ENCODE results near the gene RARB. TPM values are rescaled to one million over a fixed set of nuclear protein-coding genes. Genes with fewer than 3 reads are reported as not detected.

RARB gene
- total and polyA plus RNA-seq, 9 of the 15 experiments (the other 6 are each of a cell fraction or from before 2014, with no cell fraction given), result 0.15 to 1.3 (median 0.27) TPM

DNA sequence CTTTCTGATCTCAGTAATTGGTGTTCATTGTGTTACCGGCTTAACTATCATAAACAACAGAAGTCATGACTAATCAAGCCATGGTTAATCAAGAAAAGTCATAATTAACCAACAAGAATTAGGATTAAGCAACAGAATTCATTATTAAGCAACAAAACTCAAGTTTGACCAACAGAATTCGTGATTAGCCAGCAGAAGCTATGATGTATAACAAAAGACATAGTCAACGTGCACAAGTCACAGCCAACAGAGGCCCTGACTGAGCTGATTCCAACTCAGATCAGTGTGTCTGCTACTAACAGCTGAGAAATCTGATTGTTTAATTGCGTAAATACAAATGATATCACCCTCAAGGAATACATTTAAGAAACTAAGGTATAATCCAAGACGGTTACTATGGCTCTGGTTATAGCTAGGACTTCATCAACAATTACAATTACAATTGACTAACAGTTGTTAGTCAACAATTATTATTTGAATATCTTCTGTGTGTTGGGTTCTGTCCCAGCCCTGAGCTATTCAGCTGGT, 67.7 kb downstream of the RARB start (continued):
- TF ChIP-seq ZC3H4 (CRISPR knock-in tag; IDR thresholded peaks at IDR 0.05; ENCODE audit: borderline replicate concordance) (no peak), HCFC1 (IDR thresholded peaks at IDR 0.05; ENCODE audit: low read depth, low read length) (no peak), ZNF24 (IDR thresholded peaks at IDR 0.05) (no peak), BCL6 (CRISPR knock-in tag; IDR thresholded peaks at IDR 0.05) (no peak), STAT5B (CRISPR knock-in tag; IDR thresholded peaks at IDR 0.05) (no peak), CEBPG (CRISPR knock-in tag; IDR thresholded peaks at IDR 0.05) (no peak), CEBPG (tag; conservative IDR thresholded peaks at IDR 0.05 in 1 of 2, IDR thresholded peaks at IDR 0.05 in 1 of 2) (no peak), GTF2F1 (IDR thresholded peaks at IDR 0.05; ENCODE audit: low read depth, low read length) (no peak), KAT7 (CRISPR knock-in tag; IDR thresholded peaks at IDR 0.05; ENCODE audit: borderline replicate concordance) (no peak), ZNF780A (CRISPR knock-in tag; IDR thresholded peaks at IDR 0.05) (no peak), MGA (IDR thresholded peaks at IDR 0.05) (no peak)
- TF ChIP-seq, protein P1, sequence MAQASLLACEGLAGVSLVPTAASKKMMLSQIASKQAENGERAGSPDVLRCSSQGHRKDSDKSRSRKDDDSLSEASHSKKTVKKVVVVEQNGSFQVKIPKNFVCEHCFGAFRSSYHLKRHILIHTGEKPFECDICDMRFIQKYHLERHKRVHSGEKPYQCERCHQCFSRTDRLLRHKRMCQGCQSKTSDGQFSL (CRISPR knock-in tag; IDR thresholded peaks at IDR 0.05), result no peak
- TF ChIP-seq, protein P1 (tag; IDR thresholded peaks at IDR 0.05), result no peak

All from K562 (cell line).